Measurements from ENCODE around the gene NRG3. TPM values are rescaled to one million over a fixed set of nuclear protein-coding genes. Genes with fewer than 3 reads are reported as not detected.

The NRG3 gene
- total and polyA plus RNA-seq, 2 of the 4 experiments (the other 2 are of a cell fraction) = not detected

- no peak overlapping the region for H2BK15ac ChIP-seq (ENCODE audit: low read depth, low read length)
- H3K27ac ChIP-seq (ENCODE audit: insufficient read depth, low read length) = no peak overlapping the region
- no peak for ATAC-seq (ENCODE audit: low read depth)
- no peak overlapping the region for H2BK120ac ChIP-seq (ENCODE audit: low read depth, low read length)
- no peak overlapping the region for H3K4me2 ChIP-seq (ENCODE audit: low read depth, low read length)
- no peak overlapping the region for H2BK5ac ChIP-seq (ENCODE audit: low read depth, low read length, poor library complexity, severe bottlenecking)
- H4K8ac ChIP-seq (ENCODE audit: low read depth in 2 of 2, low read length in 2 of 2) = no peak overlapping the region
- no peak for TF ChIP-seq USF2 (IDR thresholded peaks at IDR 0.05; ENCODE audit: low read depth, low read length)
- TF ChIP-seq RAD21 (IDR thresholded peaks at IDR 0.05; ENCODE audit: low read length) = no peak
- no peak for TF ChIP-seq CTCF (conservative IDR thresholded peaks at IDR 0.05; ENCODE audit: low read depth, low read length)
- no peak for TF ChIP-seq ELK1 (IDR thresholded peaks at IDR 0.05; ENCODE audit: borderline replicate concordance, low read depth, low read length)
- no peak for TF ChIP-seq FOS (IDR thresholded peaks at IDR 0.05; ENCODE audit: low read depth, low read length)
- no peak for TF ChIP-seq MAFK (IDR thresholded peaks at IDR 0.05; ENCODE audit: low read depth, low read length)
- TF ChIP-seq RFX5 (IDR thresholded peaks at IDR 0.05; ENCODE audit: low read depth, low read length) = no peak
- no peak for TF ChIP-seq MAZ (IDR thresholded peaks at IDR 0.05; ENCODE audit: borderline replicate concordance, low read depth, low read length)
- no peak for TF ChIP-seq POLR2A (IDR thresholded peaks at IDR 0.05; ENCODE audit: low read depth, low read length)
- no peak for TF ChIP-seq MXI1 (IDR thresholded peaks at IDR 0.05; ENCODE audit: borderline replicate concordance, low read depth, low read length)
- TF ChIP-seq CEBPB (IDR thresholded peaks at IDR 0.05; ENCODE audit: low read depth, low read length) = no peak
- TF ChIP-seq SMC3 (IDR thresholded peaks at IDR 0.05; ENCODE audit: low read depth, low read length) = no peak
- TF ChIP-seq CHD1 (IDR thresholded peaks at IDR 0.05; ENCODE audit: low read depth, low read length) = no peak
- no peak for TF ChIP-seq NFE2L2 (IDR thresholded peaks at IDR 0.05; ENCODE audit: low read depth, low read length)
- TF ChIP-seq RCOR1 (IDR thresholded peaks at IDR 0.05; ENCODE audit: insufficient replicate concordance, low read length) = no peak
- DNase-seq = no peak
- H3K79me1 ChIP-seq (ENCODE audit: low read depth in 1 of 2, low read length in 2 of 2) = no peaks in the 10 kb centered on the region
- no peak overlapping the region for H3K14ac ChIP-seq (replicated peaks; ENCODE audit: low read depth, low read length)
- no peak overlapping the region for H2BK20ac ChIP-seq (ENCODE audit: low read depth, low read length)
- no peaks in the 10 kb centered on the region for H3K4me1 ChIP-seq (ENCODE audit: control insufficient read depth, insufficient read depth, low read length)
- ChIA-PET POLR2A (ENCODE audit: unreplicated experiment) (no interaction called here), CTCF (no interaction called here)
- no peak overlapping the region for H3K4ac ChIP-seq (ENCODE audit: low read depth, low read length)
- H4K20me1 ChIP-seq (ENCODE audit: insufficient read depth, low read length) = no peaks in the 10 kb centered on the region
- H2AK5ac ChIP-seq (ENCODE audit: low read depth, low read length) = no peak overlapping the region
- H3K18ac ChIP-seq (ENCODE audit: low read depth, low read length) = no peak overlapping the region
- H4K91ac ChIP-seq (ENCODE audit: insufficient read depth, low read depth, low read length) = no peak overlapping the region
- in situ Hi-C loops (cut with MboI; ENCODE audit: low sequenced_read_pairs) (no loop called here), dilution Hi-C loops (cut with HindIII; ENCODE audit: low sequenced_read_pairs, unreplicated experiment) (no loop called here), intact Hi-C loops (cut with micrococcal nuclease) (no loop called here)
- no peak overlapping the region for H3K56ac ChIP-seq (ENCODE audit: extremely low read depth, insufficient read depth, low read length)
- no peak overlapping the region for H3K9ac ChIP-seq (ENCODE audit: low read depth, low read length)
- H3K27me3 ChIP-seq (ENCODE audit: control insufficient read depth, insufficient read depth, low read length) = no peaks in the 10 kb centered on the region
- no peaks in the 10 kb centered on the region for H3K9me1 ChIP-seq (ENCODE audit: insufficient read depth, low read length)
- WGBS, 2 experiments (ENCODE audit: extremely low coverage in 2 of 2, insufficient read length in 1 of 2) = 0% methylated on average over 1 of the region's 8 CpGs; no CpG with 5 or more reads in 1 of the 2 experiments
- no peaks in the 10 kb centered on the region for H3K36me3 ChIP-seq (ENCODE audit: control insufficient read depth, insufficient read depth, low read length)
- no peak overlapping the region for H2AK9ac ChIP-seq (replicated peaks; ENCODE audit: low read depth, low read length, poor library complexity)
- H3K9me3 ChIP-seq (ENCODE audit: control insufficient read depth, insufficient read depth, low read length) = peaks cover 14% of the 10 kb centered on the region
- no peak overlapping the region for H4K5ac ChIP-seq (ENCODE audit: low read depth, low read length)
- no peak overlapping the region for H3K4me3 ChIP-seq (ENCODE audit: insufficient read depth, low read depth, low read length)
- no peak overlapping the region for H3K23ac ChIP-seq (ENCODE audit: low read depth, low read length)
- no peak overlapping the region for H2AFZ ChIP-seq (replicated peaks; ENCODE audit: low read length, poor library complexity)
- no TSS peak for BruUV-seq (replicated peaks)
Measured at GRCh38 chr10:82251222-82251906, 376.4 kb downstream of the NRG3 start.

Data from IMR-90 (cell line).